GM13976 (cell line): ENCODE measurements around the gene TRMO.

Experiments
- DNase-seq: peaks from one replicate; pipeline ENCODE4 v3.0.0; 2012; ENCODE audit warnings: low spot score
- in situ Hi-C: fragments of 300-500 bp; cut with MboI; formaldehyde crosslinking; loops from one replicate; pipeline ENCODE4 v1.12.0; 2022; ENCODE audit warnings: low sequenced_read_pairs, mixed read lengths, inconsistent platforms; ENCODE audit not compliant: unreplicated experiment
- TF ChIP-seq, protein P1 (sequence below): IDR thresholded peaks from 2 replicates; pipeline ENCODE4 v1.5.1; 2012; ENCODE audit warnings: borderline replicate concordance, mild to moderate bottlenecking; ENCODE audit not compliant: insufficient read depth; ENCODE audit errors: extremely low read depth, missing control alignments, control extremely low read depth

TRMO gene

DNA sequence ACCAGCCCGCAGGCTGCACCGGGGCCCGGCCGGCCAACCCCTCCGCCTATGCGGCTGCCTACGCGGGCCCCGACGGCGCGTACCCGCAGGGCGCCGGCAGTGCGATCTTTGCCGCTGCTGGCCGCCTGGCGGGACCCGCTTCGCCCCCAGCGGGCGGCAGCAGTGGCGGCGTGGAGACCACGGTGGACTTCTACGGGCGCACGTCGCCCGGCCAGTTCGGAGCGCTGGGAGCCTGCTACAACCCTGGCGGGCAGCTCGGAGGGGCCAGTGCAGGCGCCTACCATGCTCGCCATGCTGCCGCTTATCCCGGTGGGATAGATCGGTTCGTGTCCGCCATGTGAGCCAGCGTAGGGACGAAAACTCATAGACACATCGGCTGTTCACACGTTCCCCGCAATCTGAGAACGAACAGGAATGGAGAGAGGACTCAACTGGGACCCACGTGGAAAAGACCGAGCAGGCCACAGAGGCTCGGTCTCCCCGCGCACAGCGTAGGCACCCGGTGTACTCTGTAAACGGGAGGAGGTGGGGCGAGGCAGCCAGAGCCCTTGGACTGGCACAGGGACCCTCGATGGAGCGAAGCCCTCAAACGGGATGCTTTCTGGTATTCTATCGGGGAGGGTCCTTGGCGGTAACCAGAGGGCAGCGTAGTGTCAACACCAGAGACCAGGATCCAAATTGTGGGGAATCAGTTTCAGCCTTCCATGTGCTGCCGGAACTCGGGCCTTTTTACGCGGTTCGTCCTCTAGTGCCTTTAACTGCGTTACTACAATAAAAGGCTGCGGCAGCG lies 67.4 kb downstream of the TRMO start:
- TF ChIP-seq, protein P1, sequence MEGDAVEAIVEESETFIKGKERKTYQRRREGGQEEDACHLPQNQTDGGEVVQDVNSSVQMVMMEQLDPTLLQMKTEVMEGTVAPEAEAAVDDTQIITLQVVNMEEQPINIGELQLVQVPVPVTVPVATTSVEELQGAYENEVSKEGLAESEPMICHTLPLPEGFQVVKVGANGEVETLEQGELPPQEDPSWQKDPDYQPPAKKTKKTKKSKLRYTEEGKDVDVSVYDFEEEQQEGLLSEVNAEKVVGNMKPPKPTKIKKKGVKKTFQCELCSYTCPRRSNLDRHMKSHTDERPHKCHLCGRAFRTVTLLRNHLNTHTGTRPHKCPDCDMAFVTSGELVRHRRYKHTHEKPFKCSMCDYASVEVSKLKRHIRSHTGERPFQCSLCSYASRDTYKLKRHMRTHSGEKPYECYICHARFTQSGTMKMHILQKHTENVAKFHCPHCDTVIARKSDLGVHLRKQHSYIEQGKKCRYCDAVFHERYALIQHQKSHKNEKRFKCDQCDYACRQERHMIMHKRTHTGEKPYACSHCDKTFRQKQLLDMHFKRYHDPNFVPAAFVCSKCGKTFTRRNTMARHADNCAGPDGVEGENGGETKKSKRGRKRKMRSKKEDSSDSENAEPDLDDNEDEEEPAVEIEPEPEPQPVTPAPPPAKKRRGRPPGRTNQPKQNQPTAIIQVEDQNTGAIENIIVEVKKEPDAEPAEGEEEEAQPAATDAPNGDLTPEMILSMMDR = no peak

More for the DNA sequence above, 67.4 kb downstream of the TRMO start:
- no peak for DNase-seq
- in situ Hi-C loops = no loop called here
